ENCODE data around the gene SELENOS.
A peak's percentile ranks its signal among the peaks of the same experiment; 100 is the strongest.

The SELENOS gene

DNA sequence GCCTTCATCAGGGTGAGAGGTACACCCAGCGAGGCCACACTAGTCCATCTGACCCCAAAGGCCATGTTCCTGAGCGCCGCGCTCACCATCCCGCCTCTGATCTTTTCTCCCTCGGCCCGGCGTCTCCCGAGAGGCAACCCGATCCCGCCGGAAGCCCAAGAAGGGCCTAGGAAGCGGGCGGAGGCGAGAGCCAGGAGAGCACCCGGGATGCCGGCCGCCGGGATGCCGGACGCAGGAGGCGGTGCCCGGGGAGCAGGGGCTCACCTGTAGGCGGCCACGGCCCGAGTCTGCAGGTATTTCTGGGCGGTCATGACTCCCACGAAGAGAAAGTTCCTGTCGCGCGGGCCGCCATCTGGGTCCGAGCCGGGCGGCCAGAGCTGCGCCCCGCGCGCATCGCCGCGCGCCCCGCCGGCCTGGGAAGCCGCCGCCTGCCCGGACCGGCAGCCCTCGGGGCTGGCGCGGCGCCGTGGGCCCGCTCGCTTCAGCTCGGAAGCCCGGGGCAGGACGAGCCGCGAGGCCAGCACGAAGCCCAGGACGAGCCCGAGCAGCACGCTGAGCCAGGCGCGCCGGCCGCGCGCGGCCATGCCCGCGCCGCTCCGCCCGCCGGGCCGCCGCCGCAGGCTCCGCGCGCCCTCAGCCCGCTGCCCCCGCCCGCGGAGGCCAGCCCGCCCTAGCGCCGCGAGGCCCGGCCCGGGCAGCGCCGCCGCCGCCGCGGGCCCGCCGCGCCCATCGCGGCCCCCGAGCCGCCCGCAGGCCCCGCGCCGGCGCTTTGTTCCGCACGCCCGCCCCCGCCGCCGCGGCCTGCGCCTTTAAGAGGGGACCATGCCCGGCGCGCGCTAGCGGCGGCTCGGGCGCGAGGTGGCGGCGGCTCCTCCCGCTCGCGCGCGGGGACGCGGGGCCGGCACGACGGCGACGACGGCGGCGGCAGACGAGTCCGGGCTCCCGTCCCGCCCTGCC, 26.1 kb downstream of the SELENOS start:
- no peak overlapping the region for H3K27ac ChIP-seq (ENCODE audit: insufficient read depth, low read depth, low read length, poor library complexity, severe bottlenecking)

DNA sequence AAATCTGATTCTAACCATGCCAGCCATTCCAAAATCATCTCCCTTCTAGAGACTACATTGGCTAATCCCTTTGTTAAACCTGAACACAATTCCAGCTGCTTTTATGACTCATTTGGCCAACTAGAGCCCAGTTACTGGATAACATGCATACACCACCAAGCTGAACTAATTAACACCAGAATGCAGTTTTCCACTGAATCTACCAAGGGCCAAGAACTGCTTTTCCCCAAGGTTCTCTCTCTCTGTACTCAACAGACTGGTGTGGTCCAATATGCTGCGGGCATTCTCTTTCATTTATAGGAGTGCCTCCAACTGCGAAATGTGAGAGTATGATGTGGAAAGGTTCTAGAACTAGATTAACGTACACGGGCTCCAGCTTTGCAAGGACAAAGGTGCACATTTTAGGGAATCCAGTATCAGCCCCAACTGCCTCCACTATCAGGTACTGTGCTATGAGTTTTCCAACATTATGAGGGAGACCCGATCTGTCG, 26.9 kb downstream of the SELENOS start:
- no peaks in the 10 kb centered on the region for H3K9me3 ChIP-seq (ENCODE audit: control insufficient read depth, low read length)
- 10 to 14% methylated on average over 6 of the region's 6 CpGs for WGBS, 2 experiments
- no peaks in the 10 kb centered on the region for H3K36me3 ChIP-seq (ENCODE audit: control insufficient read depth, insufficient read depth, low read length)
- H3K4me3 ChIP-seq (ENCODE audit: insufficient read depth, low read depth, low read length): peak overlapping the region; percentile 62
- H3K4me1 ChIP-seq (ENCODE audit: control insufficient read depth, insufficient read depth, low read length): peaks cover 19% of the 10 kb centered on the region
- no peak overlapping the region for H3K27ac ChIP-seq (ENCODE audit: insufficient read depth, low read depth, low read length, poor library complexity, severe bottlenecking)
- H3K27me3 ChIP-seq (ENCODE audit: control insufficient read depth, insufficient read depth, low read length, poor library complexity, severe bottlenecking): peaks cover 11% of the 10 kb centered on the region

More for the DNA sequence above, 26.1 kb downstream of the SELENOS start:
- Histone ChIP-seq H3K27me3 (ENCODE audit: control insufficient read depth, insufficient read depth, low read length, poor library complexity, severe bottlenecking) (peaks cover 11% of the 10 kb centered on the region), H3K4me3 (ENCODE audit: insufficient read depth, low read depth, low read length) (peak overlapping the region; percentile 64), H3K4me1 (ENCODE audit: control insufficient read depth, insufficient read depth, low read length) (peaks cover 26% of the 10 kb centered on the region), H3K9me3 (ENCODE audit: control insufficient read depth, low read length) (no peaks in the 10 kb centered on the region), H3K36me3 (ENCODE audit: control insufficient read depth, insufficient read depth, low read length) (no peaks in the 10 kb centered on the region)
- WGBS, 2 experiments: 0% methylated on average over 150 of the region's 150 CpGs

DNA sequence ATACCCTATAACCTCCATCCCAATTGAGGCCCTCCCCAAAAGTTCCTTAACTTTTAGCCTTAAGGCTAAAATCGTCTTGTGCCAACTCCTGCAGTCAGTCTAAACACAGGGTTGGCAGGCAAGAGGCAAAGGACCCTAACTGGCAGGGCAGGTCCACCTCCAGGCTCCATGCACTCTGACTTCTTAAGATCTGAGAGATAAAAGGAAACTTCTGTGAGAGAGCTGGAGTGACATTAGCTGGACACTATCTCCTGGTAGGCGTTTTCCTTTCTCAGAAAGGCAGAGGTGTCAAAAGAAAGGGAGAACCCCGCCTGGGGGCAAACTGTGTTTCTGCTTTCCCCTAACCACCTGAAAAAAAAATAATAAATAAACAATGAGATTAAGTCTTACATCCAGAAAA, 29.0 kb downstream of the SELENOS start:
- Histone ChIP-seq H3K4me3 (ENCODE audit: insufficient read depth, low read depth, low read length) (no peak overlapping the region), H3K9me3 (ENCODE audit: control insufficient read depth, low read length) (no peaks in the 10 kb centered on the region), H3K36me3 (ENCODE audit: control insufficient read depth, insufficient read depth, low read length) (no peaks in the 10 kb centered on the region), H3K4me1 (ENCODE audit: control insufficient read depth, insufficient read depth, low read length) (peaks cover 23% of the 10 kb centered on the region), H3K27ac (ENCODE audit: insufficient read depth, low read depth, low read length, poor library complexity, severe bottlenecking) (no peak overlapping the region), H3K27me3 (ENCODE audit: control insufficient read depth, insufficient read depth, low read length, poor library complexity, severe bottlenecking) (peaks cover 11% of the 10 kb centered on the region)
- 88 to 89% methylated on average over 2 of the region's 3 CpGs for WGBS, 2 experiments

DNA sequence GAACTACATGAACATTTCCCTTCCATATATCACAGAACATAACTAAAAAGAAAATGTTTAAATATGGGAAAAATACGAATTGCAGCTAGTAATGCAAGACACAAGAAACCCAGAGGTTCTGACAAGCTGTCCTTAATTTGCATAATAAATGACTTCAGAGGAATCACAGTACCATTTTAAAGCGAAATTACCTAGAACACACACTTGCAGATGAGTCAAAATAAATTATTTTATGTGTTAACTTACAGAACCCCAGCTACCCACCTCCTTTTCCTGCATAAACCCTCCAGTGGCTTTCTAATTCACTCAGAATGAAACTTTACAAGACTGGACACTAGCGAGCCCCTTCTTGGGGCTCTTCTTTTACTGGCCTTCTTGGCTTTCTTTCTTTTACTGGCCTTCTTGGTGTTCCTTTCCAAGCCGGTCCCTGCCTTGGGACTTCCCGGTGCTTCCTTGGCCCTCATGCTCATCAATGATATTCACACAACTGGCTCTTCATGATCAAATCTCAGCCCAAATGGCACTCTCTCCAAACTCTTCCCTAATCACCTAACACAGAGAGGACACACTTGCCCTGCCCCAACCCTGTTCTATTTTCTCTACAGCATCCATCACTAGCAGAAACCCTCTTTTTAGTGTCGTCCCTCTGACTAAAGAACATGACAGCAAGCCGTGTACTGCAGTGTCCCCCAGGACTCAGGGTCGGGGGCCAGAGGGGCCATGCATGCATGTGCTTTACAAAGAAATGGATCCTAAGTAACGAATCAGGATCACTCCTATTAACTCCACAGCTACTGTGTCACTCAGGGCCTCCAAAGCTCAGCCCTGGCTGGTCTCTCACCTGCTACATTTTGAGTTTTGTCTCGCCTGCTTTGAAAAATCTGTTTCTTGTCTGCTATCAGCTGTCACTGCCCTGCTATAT, 30.2 kb downstream of the SELENOS start:
- H3K4me3 ChIP-seq (ENCODE audit: insufficient read depth, low read depth, low read length): no peak overlapping the region
- peaks cover under 1% of the 10 kb centered on the region for H3K27me3 ChIP-seq (ENCODE audit: control insufficient read depth, insufficient read depth, low read length, poor library complexity, severe bottlenecking)
- H3K9me3 ChIP-seq (ENCODE audit: control insufficient read depth, low read length): no peaks in the 10 kb centered on the region
- H3K27ac ChIP-seq (ENCODE audit: insufficient read depth, low read depth, low read length, poor library complexity, severe bottlenecking): no peak overlapping the region
- WGBS, 2 experiments: 88 to 91% methylated on average over 8 to 10 of the region's 10 CpGs
- H3K4me1 ChIP-seq (ENCODE audit: control insufficient read depth, insufficient read depth, low read length): peaks cover 28% of the 10 kb centered on the region
- no peaks in the 10 kb centered on the region for H3K36me3 ChIP-seq (ENCODE audit: control insufficient read depth, insufficient read depth, low read length)

DNA sequence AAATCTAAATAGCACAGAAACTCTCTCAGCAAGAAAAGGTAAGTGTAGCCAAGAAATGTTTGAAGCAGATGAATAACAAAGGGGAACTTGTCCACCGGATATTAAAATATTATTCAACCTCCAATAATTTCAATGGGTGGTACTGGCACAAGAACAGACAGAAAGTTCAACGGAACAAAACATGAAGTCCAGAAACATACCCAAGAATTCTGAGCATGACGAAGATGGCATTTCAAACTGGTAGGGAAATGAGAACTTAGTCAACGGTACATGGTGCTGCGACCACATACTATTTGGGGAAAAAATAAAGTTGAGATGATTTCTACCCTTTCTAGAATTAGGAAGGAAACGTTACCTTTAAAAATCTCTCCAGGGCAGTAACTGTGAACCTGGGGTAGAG, 30.9 kb downstream of the SELENOS start:
- 97 to 100% methylated on average over 5 to 6 of the region's 6 CpGs for WGBS, 2 experiments
- Histone ChIP-seq H3K27ac (ENCODE audit: insufficient read depth, low read depth, low read length, poor library complexity, severe bottlenecking) (no peak overlapping the region), H3K4me3 (ENCODE audit: insufficient read depth, low read depth, low read length) (no peak overlapping the region), H3K4me1 (ENCODE audit: control insufficient read depth, insufficient read depth, low read length) (peaks cover 28% of the 10 kb centered on the region), H3K36me3 (ENCODE audit: control insufficient read depth, insufficient read depth, low read length) (no peaks in the 10 kb centered on the region), H3K9me3 (ENCODE audit: control insufficient read depth, low read length) (no peaks in the 10 kb centered on the region), H3K27me3 (ENCODE audit: control insufficient read depth, insufficient read depth, low read length, poor library complexity, severe bottlenecking) (no peaks in the 10 kb centered on the region)

DNA sequence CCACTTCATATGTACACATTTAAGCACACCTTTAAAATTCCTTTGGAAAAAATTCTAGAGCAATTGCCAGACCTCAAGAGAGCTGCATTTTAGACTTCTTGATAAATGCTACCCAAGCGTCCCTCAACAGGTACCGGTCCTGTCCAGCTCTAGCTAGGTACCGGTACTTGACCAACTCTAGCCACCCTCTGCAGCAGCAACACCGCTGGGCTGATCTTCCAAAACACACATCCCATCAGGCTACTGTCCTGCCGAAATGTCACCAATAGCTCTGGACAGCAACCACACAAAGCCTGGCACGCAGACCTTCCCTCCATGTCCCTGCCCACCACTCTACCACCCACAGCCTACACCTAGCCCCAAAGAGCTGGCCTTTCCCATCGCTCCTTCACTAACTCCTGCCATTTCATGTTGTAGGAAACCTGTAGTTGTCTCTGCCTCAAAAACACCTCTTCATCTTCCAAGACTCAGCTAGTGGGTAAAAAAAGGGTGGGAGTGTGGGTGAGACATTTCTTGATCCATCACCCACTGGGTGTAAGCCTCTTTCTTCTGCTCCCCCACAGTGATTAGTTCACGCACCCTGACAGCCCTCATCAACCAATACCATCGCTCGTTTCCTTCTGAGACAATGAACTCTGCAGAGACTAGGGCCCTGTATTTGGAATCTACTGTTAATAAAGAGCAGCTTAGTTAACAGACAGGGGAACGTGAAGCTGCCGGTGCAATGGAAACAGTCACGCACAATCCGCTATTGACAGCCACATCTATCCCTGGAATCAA, 32.2 kb downstream of the SELENOS start:
- Histone ChIP-seq H3K36me3 (ENCODE audit: control insufficient read depth, insufficient read depth, low read length) (no peaks in the 10 kb centered on the region), H3K9me3 (ENCODE audit: control insufficient read depth, low read length) (no peaks in the 10 kb centered on the region), H3K27me3 (ENCODE audit: control insufficient read depth, insufficient read depth, low read length, poor library complexity, severe bottlenecking) (no peaks in the 10 kb centered on the region), H3K4me1 (ENCODE audit: control insufficient read depth, insufficient read depth, low read length) (peaks cover 23% of the 10 kb centered on the region), H3K27ac (ENCODE audit: insufficient read depth, low read depth, low read length, poor library complexity, severe bottlenecking) (no peak overlapping the region), H3K4me3 (ENCODE audit: insufficient read depth, low read depth, low read length) (no peak overlapping the region)
- WGBS, 2 experiments: 92 to 95% methylated on average over 14 of the region's 14 CpGs

DNA sequence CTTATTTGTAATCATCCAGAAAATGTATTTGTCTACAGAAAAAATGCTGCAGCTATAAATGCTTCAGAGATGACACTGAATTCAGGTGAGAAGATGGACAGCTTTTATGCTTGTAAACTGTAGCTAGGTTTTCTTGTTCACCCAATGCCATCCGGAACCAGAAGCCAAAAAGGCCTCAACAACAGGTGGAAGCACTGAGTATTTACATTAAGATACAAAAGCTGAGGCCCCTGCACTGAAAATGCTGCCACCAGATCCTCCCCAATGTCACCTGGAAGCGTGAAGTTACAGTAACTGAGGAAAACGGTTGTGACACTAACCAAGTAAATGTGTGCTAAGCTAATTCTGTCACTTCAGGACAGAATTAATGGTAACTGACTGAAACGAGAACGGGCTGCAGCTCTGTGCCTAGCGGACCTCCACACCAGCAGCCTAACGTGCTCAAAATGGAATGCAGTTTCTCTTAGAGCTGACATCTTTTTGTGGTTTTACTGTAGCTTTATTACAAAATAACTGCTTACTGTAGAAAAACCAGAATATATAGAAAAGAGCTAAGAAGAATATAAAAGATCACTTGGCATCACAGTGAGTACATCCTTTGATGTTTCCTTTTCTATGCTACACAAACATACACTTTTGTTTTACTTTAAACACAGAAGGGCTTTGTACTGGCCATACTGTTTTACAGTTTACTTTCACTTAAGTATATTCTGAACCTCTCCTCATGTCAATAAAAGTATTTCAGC, 33.1 kb downstream of the SELENOS start:
- Histone ChIP-seq H3K27me3 (ENCODE audit: control insufficient read depth, insufficient read depth, low read length, poor library complexity, severe bottlenecking) (no peaks in the 10 kb centered on the region), H3K36me3 (ENCODE audit: control insufficient read depth, insufficient read depth, low read length) (no peaks in the 10 kb centered on the region), H3K4me1 (ENCODE audit: control insufficient read depth, insufficient read depth, low read length) (peaks cover 17% of the 10 kb centered on the region), H3K9me3 (ENCODE audit: control insufficient read depth, low read length) (no peaks in the 10 kb centered on the region), H3K4me3 (ENCODE audit: insufficient read depth, low read depth, low read length) (no peak overlapping the region), H3K27ac (ENCODE audit: insufficient read depth, low read depth, low read length, poor library complexity, severe bottlenecking) (no peak overlapping the region)
- WGBS, 2 experiments: 84 to 85% methylated on average over 7 of the region's 7 CpGs

DNA sequence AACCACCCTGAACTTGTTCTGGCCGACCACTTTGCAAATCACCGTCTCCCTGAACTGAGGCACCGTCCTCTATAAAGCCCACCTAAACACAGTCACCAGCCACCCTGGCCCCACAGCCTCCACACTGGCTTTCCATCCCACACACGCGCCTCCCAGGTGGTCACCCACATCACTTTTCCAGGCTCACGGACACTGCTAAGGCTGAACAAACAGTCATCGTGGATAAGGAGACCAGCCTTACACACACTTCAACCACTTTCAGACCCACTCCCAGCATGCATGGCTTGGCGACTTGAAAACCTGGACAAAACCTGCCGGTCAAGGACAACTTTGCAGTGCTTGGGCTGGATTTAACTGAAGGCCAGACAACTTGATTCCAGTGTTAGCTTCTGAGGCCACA, 33.9 kb downstream of the SELENOS start:
- no peaks in the 10 kb centered on the region for H3K9me3 ChIP-seq (ENCODE audit: control insufficient read depth, low read length)
- no peak overlapping the region for H3K4me3 ChIP-seq (ENCODE audit: insufficient read depth, low read depth, low read length)
- 92 to 93% methylated on average over 9 of the region's 9 CpGs for WGBS, 2 experiments
- H3K27me3 ChIP-seq (ENCODE audit: control insufficient read depth, insufficient read depth, low read length, poor library complexity, severe bottlenecking): no peaks in the 10 kb centered on the region
- H3K27ac ChIP-seq (ENCODE audit: insufficient read depth, low read depth, low read length, poor library complexity, severe bottlenecking): no peak overlapping the region
- H3K36me3 ChIP-seq (ENCODE audit: control insufficient read depth, insufficient read depth, low read length): no peaks in the 10 kb centered on the region
- H3K4me1 ChIP-seq (ENCODE audit: control insufficient read depth, insufficient read depth, low read length): peaks cover 17% of the 10 kb centered on the region

DNA sequence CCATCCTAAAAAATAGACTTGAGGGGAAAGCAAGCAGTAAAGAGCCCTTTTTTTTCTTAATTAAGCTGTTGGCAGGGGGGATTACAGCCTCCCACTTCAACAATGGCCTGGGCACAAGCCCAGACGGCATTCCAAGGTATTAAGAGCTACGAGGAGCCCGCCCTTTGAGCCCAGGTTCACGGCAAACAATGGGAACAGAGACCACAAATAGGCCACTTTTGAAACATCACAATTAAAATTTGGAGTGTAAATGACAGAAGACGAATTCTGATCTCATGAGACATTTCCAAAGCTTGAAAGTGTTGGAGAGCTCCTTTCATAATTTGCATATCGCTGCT, 34.3 kb downstream of the SELENOS start:
- Histone ChIP-seq H3K27me3 (ENCODE audit: control insufficient read depth, insufficient read depth, low read length, poor library complexity, severe bottlenecking) (no peaks in the 10 kb centered on the region), H3K4me3 (ENCODE audit: insufficient read depth, low read depth, low read length) (no peak overlapping the region), H3K9me3 (ENCODE audit: control insufficient read depth, low read length) (no peaks in the 10 kb centered on the region), H3K27ac (ENCODE audit: insufficient read depth, low read depth, low read length, poor library complexity, severe bottlenecking) (no peak overlapping the region), H3K4me1 (ENCODE audit: control insufficient read depth, insufficient read depth, low read length) (peaks cover 17% of the 10 kb centered on the region), H3K36me3 (ENCODE audit: control insufficient read depth, insufficient read depth, low read length) (no peaks in the 10 kb centered on the region)
- WGBS, 2 experiments: 38 to 62% methylated on average over 6 of the region's 6 CpGs

All from ectodermal cell (in vitro differentiated cells).